HG02973 (cell line): ENCODE results near the gene SMURF1.

Experiments used
- ATAC-seq: cut with Tn5 transposase; IDR thresholded peaks from one replicate; pipeline ENCODE4 v1.9.1; 2021; ENCODE audit warnings: moderate library complexity; ENCODE audit not compliant: unreplicated experiment

SMURF1 gene

DNA sequence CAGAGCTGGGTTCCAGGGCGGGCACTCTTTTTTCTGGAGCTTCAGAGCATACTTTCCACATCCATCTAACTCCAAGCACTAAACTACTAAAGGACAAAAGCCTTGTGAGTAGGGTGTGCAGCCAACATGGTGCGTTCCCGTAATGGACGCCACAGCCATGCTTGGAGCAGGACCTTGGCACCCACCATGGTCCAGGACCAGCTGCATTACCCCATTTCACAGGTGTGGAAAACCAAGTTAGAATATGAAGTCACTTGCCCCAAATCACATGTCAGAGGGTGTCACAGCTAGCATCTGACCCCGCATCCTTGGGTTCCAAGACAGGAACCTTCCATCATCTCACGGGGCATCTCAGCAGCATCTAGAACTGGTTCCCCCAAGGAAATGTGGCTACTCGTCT, 112.4 kb downstream of the SMURF1 start:
- no peak for ATAC-seq

GRCh38 chr7:99030951-99031350, 113.0 kb downstream of the SMURF1 start:
- no peak for ATAC-seq

DNA sequence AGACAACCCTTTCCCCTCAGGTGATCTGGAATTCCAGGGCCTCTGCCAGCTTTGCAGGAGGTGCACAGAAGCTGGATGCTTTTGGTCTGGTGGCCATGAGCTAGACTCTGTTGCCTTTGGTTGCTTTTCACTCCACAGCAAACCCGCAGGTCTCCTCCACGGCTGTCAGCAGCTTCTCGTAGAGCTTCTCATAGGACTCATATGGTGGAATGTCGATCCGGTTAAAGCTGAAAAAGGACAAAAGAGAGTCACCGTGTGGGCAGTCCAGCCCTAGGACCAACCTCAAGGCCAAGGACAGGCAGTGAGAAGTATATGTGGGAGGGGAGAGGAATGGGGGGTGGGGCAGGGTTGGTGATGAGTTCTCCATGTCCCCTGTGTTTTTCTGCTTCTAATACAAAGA, 113.5 kb downstream of the SMURF1 start:
- ATAC-seq = no peak

DNA sequence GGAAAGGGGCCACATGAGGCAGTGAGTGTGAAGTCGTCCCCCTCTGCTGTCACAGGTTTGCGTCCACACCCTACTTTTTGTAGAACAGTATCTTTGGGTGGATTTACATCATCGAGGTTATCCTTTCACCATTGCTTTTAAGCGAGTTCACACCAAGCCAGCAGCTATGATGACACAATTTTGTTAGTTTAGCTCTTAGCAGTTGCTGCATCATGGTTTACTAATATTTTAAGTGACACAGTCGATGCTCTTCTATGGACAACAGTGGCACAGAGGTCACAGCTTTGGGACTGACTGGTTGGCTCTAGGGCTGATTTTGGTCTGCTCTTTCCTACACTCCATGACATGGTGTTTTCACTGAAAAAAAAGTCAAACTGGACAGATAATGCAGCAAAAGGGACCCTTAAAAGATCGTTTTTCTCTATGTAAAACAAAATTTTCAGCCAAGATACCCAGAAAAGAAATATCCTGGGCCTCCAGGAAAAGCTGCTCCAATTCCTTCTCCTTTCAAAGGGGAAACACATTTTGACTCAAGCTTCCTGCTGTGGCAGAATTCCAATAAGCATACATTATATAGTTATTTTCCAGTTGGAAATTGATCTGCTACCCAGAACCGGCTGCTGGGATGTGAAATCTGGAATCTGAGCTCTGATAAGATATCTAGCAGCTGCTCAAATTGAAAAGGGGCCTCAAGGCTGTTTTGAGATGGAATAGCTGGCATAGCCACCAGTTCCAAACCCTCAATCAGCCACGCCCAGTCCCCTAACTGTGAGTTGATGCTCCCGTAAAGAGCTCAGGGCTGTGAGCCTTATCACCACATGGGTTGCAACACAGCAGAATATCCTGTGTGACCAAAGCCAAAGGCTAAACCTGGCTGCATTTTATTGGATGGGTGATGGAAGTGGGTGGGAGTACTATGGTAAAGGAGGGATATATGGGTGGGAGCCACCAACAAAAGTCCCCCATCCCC, 114.2 kb downstream of the SMURF1 start:
- no peak for ATAC-seq

- no peak for ATAC-seq
Observed at GRCh38 chr7:99028261-99028973, 115.5 kb downstream of the SMURF1 start.

DNA sequence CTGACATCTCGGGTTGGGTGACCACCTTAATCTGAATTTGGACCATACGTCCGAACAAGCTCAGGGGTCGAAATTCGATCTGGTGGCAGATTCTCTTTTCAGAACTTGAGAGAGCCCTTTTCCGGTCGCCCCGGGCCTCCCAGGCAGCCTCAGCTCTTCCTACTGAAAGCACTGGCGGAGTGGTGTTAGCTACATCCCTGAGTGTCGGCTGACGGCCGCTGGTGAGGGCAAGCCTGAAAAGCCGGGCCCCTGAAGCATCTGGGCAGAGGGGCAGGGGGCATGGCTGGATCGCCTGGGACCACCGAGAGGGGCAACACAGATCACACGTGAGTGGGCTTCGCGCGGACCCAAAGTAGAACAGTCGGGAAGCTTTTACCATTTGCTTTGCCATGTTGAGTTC, 116.1 kb downstream of the SMURF1 start:
- no peak for ATAC-seq

DNA sequence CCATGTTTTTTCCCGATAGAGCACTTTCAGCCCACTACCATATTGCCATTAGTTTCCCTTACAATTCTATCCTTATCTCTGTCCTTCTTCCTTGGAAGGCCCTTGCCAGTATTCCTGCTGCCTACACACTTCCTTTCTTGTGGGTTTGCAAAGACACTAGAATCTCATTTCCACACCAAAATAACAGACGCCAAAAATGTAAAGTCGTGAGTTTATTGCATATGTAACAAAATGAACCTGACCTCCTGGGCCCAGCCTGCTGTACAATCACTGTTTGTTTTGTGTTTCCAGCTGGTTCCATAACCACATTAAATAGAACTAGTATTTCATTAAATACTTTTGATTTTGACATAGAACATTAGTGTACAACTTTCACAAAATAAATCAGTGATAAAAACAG, 116.7 kb downstream of the SMURF1 start:
- no peak for ATAC-seq

DNA sequence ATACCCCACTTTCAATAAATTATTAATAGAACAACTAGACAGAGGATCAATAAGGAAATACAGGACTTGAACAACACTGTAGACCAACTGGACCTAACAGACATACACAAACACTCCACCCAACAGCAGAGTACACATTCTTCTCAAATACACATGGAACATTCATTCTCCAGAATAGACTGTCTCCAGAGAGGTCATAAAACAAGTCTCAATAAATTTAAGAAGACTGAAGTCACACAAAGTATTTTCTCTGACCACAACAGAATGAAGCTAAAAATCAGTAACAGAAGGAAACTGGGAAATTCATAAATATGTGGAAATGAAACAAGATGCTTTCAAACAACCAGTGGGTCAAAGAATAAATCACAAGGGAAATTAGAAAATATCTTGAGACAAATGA, 119.8 kb downstream of the SMURF1 start:
- no peak for ATAC-seq

GRCh38 chr7:99021941-99022560, 121.9 kb downstream of the SMURF1 start:
- no peak for ATAC-seq

GRCh38 chr7:99020413-99020715, 123.5 kb downstream of the SMURF1 start:
- no peak for ATAC-seq

DNA sequence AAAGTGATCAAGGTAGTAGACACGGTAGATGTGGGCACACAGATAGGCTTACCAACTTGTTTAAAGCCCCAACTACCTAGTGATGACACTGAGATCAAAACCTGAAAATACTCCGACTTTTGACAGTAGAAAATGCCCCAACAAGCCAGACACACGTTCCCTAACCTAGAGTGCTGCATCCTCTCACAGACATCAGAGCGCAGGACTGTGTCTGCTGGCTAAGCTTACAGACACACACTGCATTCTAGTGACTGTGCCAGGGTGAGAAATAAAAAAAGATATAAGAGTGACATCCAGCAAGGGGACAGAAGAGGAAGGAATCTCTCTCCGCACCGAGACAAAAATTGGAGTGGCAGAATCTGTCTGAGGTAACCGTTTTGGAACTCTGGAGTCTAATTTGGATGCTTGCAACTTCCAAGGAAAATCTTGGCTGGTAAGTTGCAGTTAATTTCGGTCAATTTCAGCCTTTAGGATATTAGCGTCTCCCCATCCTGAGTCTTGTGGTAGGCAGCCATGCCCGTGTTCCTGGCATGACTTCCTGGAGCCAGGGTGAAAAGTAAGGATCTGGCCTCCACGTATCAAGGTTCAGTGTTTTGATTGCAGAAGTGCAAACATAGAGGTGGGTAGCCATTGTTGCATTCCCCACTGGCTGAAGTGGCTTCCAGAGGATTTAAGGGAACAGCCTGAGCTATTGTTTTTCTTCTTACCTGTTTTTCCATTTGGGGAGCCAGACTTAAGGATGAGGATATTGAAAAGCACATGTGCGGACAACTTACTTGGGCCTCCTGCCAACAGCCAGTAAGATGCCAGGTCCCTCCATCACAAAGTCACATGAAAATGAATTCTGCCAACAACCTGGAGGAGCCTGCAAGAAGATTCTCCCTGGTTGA, 124.1 kb downstream of the SMURF1 start:
- ATAC-seq = no peak

DNA sequence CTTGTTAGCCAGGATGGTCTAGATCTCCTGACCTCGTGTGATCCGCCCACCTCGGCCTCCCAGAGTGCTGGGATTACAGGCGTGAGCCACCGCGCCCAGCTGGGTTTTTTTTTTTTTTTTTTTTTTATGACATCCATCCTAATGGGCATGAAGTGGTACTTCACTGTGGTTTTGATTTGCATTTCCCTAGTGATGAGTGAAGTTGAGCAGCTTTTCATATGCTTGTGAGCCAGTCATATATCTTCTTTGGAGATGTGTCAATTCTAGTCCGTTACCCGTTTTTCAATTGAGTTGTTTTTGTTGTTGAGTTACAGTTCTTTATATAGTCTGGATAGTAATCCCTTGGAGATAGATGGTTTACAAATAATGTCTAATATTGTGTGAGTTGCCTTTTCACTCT, 127.7 kb downstream of the SMURF1 start:
- ATAC-seq = no peak

DNA sequence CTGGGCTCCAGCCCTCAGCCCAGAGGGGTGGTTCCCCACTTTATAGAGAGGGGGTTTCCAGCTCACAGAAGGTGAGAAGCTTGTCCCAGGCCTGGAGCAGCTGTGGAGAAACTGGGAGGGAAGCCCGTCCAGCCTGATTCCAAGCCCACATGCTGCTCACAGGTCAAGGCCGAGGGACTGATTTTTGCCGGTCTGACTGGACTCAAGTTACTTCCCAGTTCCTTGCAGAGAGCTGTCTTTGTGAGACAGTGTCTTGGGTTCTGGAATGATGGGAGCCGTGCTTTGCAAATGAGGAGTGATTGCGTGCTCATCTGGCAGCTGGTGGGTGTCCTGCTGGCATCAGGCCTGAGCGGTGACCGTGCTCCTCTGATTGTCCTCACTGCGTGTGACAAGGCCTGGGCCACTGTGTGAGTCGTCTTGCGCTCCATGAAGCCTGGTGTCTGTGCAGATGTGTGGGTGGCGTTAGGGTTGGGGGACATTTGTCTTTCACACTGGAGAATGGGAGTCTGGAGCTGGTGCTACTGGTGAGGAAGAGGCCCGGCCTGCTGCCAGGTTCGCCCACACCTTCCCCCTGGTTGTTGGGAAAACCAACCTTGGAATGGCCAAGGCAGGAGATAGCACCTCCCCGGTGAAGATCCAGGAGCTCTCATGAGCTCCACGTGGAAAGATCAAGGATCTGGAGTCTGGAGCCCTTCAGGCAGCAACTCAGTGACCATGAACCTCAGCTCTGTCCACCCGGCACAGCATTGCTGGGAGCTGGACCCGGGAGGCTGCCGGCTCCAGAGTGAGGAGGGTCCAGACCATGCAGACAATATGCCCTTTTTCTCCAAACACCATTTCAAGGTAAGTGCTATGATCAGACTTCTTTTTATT, 129.6 kb downstream of the SMURF1 start:
- ATAC-seq = no peak

DNA sequence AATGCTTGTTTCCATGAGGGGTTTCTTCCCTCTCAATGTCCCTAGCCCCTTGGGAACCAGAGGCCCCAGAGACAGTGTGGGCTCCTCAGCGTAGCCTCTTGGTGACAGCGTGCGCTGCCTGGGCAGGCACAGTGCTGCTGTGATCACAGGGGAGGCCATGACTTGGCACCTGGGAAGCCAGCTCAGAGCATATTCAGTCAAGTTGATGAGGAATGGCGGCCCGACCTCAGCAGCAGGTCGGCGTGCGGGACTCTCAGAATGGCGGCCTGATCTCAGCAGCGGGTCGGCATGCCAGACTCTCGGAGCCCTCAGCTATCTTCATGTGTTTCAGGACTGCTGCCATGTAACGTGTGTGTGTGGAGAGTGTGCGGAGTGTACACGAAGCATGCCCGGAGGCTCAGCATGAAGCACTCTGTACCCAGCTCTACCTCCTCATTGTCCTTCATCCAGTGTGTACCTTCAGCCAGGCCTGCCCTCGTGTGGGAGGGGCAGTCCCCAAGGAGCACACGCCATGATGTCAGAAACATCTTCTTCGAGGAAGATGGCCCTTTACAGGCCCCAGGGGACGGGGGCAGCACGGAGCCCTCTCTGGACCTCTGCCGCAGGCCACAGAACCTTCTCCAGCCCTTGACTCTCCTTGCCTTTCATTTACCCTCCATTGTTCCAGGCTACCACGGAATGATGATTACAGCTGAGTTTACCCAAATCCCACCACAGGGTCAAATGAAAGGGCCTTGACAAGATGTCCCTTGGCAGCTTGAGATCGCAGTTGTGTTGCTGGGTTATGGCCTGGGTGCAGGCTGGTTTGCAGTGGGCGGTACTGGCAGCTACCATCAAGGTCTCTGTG, 130.4 kb downstream of the SMURF1 start:
- ATAC-seq = no peak

DNA sequence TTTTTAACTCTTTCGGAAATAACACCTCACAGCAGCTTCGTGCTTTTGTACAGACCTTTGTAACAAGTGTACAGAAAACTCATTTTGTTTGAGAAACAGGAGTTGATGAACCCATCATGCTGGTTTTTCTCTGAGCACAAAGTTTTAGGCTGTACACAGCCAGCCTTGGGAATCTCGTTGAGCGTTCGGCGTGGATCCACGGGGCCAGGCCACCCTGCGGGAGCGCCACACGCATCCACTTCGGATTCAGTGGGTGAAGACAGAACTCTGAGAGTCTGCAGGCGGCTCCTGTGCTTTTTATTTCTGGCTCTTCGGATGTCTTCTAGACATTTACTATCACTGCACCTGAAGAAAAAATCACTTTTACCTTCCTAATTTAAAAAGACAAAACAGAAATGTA, 131.2 kb downstream of the SMURF1 start:
- ATAC-seq = no peak

DNA sequence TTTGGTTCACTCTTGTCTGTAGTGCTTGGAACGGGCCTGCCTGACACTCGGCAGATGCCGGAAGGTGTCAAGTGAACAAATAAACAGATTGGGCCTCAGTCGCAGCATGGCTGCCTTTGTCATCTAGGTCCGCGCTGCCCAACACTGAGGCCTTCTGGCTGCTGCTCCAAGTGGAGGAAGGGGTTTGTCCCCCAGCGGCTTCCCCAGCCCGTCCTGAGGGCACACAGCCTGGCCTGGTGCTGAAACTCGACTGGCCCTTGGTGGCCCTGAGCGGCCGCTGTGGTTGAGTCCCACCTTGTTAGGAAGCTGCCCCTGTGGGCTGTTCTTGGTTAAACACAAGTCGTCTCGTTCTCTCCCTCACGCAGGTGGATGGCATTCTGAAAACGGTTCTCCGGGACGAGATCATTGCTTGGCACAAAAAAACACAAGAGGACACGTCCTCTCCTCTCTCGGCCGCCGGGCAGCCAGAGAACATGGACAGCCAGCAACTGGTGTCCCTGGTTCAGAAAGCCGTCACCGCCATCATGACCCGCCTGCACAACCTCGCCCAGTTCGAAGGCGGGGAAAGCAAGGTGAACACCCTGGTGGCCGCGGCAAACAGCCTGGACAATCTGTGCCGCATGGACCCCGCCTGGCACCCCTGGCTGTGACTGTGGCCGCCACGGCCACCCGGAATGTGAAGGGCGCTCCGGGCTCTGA, 132.1 kb downstream of the SMURF1 start:
- ATAC-seq = no peak

- no peak for ATAC-seq
Observed at GRCh38 chr7:99011341-99011705, 132.6 kb downstream of the SMURF1 start.

DNA sequence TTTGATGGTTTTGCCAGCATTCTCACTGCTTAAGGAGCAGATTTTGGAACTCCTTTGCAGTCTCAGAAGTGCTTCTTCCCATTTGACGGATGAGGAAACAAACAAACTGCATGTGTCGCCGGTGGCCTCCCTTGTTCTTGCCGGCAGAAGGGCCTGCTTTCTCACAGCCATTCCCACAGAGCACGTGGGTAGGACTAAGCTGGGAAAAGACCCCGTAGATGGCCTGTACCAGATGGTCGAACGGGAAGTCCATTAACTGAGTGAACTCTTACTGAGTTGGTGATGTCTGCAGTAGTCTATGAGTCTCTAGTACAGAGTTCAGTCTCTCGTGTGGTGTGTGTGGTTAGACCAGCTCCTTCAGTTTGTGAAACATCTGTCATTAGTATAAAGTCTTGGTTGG, 133.6 kb downstream of the SMURF1 start:
- ATAC-seq = no peak
